Measurements from ENCODE around the gene ACTR5.

Gene ACTR5

DNA sequence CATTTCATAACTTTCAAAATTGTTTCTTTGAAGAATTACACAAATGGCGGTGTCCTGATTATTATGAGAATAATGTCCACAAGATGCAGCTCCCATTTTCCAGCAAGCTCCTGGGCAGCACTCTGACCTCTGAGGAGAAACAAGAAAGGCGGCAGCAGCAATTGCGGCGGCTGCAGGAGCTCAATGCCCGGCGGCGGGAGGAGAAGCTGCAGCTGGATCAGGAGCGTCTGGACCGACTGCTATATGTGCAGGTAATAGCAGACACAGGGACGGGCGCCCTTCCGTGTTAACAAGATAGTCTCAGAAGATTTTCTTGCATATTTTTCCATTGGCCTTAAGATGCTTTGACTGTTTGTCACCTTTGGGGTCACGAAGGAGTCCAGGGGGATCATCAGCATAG, 6.7 kb downstream of the ACTR5 start:
- no peaks in the 10 kb centered on the region for H3K9me3 ChIP-seq (ENCODE audit: control insufficient read depth, insufficient read depth, low read length)
- no peak overlapping the region for H3K9ac ChIP-seq (ENCODE audit: low read depth, low read length)
- peaks cover 12% of the 10 kb centered on the region for H3K36me3 ChIP-seq (ENCODE audit: control insufficient read depth, insufficient read depth, low read length)
- no peaks in the 10 kb centered on the region for H3K27me3 ChIP-seq (ENCODE audit: control insufficient read depth, insufficient read depth, low read length)
- H3K4me3 ChIP-seq (ENCODE audit: low read depth, low read length): no peak overlapping the region
- H3K4me1 ChIP-seq (ENCODE audit: control insufficient read depth, insufficient read depth, low read length): no peaks in the 10 kb centered on the region

DNA sequence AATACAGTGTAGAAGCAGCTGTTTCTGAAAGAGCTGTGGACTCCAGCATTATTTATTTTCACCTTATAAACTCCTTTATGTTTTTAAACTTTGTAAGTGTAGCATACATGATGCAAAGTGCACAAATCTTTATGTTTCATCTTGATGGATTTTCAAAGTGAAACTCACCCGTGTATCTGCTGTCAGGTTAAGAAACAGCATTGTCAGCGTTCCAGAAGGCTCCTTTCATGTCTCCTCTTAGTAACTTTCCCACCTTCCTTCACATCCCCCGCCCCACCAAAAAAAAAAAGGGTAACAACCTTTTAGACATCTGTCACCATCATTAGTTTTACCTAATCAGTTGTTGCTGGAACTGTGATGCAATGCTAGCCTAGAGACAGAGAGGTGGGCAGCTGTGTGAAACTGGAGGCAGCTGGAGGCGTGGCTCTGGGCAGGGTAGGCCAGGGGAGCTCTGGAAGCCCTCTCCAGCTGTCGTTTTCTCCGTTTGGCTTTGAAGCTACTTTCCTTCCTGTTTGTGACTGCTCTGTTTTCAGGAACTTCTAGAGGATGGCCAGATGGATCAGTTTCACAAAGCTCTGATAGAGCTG, 7.2 kb downstream of the ACTR5 start:
- Histone ChIP-seq H3K9me3 (ENCODE audit: control insufficient read depth, insufficient read depth, low read length) (no peaks in the 10 kb centered on the region), H3K4me1 (ENCODE audit: control insufficient read depth, insufficient read depth, low read length) (no peaks in the 10 kb centered on the region), H3K36me3 (ENCODE audit: control insufficient read depth, insufficient read depth, low read length) (peaks cover 16% of the 10 kb centered on the region), H3K4me3 (ENCODE audit: low read depth, low read length) (no peak overlapping the region), H3K27me3 (ENCODE audit: control insufficient read depth, insufficient read depth, low read length) (no peaks in the 10 kb centered on the region), H3K9ac (ENCODE audit: low read depth, low read length) (no peak overlapping the region)

DNA sequence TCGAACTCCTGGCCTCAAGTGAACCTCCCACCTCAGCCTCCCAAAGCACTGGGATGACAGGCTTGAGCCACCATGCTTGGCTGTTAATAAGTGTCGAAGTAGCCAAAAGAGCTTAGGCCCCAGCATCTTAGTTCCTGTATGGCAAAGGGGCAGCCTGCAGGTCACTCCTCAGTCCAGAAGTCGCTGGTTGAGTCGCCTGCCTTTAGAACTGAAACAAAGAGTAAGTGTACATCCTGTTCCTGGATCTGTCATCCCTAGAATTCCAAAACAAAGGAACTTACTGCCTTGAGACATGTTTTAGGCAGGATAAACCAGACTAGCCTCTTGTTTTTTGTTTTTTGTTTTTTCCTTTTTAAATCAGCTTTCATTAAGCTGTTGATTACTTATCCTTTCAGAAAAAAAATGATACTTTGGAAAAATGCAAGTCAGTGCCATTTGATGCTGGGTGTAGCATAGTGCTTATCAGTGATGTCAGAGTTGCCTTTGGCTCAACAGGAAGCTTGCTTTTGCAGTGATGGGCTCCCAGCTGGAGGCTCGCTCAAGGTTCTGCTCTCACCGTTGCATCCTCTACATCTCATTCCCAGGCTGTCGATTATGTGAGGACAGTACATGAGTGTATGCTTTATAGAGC, 9.0 kb downstream of the ACTR5 start:
- Histone ChIP-seq H3K9ac (ENCODE audit: low read depth, low read length) (no peak overlapping the region), H3K4me3 (ENCODE audit: low read depth, low read length) (no peak overlapping the region), H3K27me3 (ENCODE audit: control insufficient read depth, insufficient read depth, low read length) (no peaks in the 10 kb centered on the region), H3K4me1 (ENCODE audit: control insufficient read depth, insufficient read depth, low read length) (no peaks in the 10 kb centered on the region), H3K9me3 (ENCODE audit: control insufficient read depth, insufficient read depth, low read length) (no peaks in the 10 kb centered on the region), H3K36me3 (ENCODE audit: control insufficient read depth, insufficient read depth, low read length) (peaks cover 15% of the 10 kb centered on the region)

DNA sequence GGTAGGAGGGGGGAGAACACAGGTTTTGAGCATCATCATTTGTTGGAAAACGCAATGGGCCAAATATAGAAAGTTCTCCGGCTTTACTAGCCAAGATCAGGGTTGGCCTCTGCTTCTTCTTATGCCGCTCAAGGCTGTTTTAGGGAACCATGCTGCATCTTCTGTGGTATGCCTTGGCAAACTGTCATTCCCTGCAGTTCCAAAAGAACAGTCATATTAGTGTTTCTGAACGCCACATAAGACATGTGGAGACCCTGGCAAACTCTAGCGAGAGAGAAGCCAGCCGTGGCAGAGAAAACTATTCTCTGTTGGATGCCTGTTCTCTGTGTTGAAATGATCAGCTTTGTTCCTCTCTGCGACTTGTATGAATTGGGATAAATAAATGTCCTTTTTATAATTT, 10.8 kb downstream of the ACTR5 start:
- H3K27me3 ChIP-seq (ENCODE audit: control insufficient read depth, insufficient read depth, low read length): no peaks in the 10 kb centered on the region
- peaks cover 17% of the 10 kb centered on the region for H3K36me3 ChIP-seq (ENCODE audit: control insufficient read depth, insufficient read depth, low read length)
- H3K4me1 ChIP-seq (ENCODE audit: control insufficient read depth, insufficient read depth, low read length): no peaks in the 10 kb centered on the region
- no peaks in the 10 kb centered on the region for H3K9me3 ChIP-seq (ENCODE audit: control insufficient read depth, insufficient read depth, low read length)
- no peak overlapping the region for H3K4me3 ChIP-seq (ENCODE audit: low read depth, low read length)
- no peak overlapping the region for H3K9ac ChIP-seq (ENCODE audit: low read depth, low read length)

DNA sequence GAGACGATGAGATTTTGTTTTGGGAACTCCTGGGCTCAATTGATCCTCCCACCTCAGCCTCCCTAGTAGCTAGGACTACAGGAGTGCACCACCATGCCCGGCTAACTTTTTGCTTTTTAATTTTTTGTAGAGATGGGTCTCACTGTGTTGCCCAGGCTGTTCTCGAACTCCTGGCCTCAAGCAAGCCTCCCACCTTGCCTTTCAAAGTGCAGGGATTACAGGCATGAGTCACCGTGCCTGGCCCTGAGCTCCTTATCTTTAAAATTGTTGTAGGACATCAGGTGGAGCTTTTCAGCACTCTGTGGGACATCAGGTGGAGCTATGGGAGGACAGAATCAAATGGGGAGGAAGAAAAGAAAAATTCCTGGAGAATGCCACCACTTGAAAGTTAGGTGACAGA, 12.7 kb downstream of the ACTR5 start:
- Histone ChIP-seq H3K27me3 (ENCODE audit: control insufficient read depth, insufficient read depth, low read length) (no peaks in the 10 kb centered on the region), H3K4me1 (ENCODE audit: control insufficient read depth, insufficient read depth, low read length) (no peaks in the 10 kb centered on the region), H3K9ac (ENCODE audit: low read depth, low read length) (no peak overlapping the region), H3K36me3 (ENCODE audit: control insufficient read depth, insufficient read depth, low read length) (peaks cover 16% of the 10 kb centered on the region), H3K9me3 (ENCODE audit: control insufficient read depth, insufficient read depth, low read length) (no peaks in the 10 kb centered on the region), H3K4me3 (ENCODE audit: low read depth, low read length) (no peak overlapping the region)

DNA sequence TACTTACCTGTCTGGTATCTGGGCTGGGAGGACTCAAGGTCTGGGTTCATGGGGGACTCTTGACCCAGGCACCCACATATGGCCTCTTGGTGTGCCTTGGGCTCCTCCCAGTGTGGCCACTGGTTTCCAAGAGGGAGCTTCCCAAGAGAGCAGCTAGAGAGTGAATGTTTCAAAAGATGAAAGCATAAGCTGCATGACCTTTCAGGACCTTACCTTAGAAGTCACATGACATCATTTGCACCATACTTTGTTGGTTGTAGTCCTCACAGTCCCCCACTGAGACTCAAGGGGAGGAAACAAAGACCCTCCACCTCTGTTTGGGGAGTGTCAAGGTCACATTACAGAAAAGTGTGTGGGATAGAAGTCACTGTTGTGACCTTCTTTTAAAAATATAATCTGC, 13.9 kb downstream of the ACTR5 start:
- Histone ChIP-seq H3K9me3 (ENCODE audit: control insufficient read depth, insufficient read depth, low read length) (no peaks in the 10 kb centered on the region), H3K4me3 (ENCODE audit: low read depth, low read length) (no peak overlapping the region), H3K36me3 (ENCODE audit: control insufficient read depth, insufficient read depth, low read length) (peaks cover 12% of the 10 kb centered on the region), H3K27me3 (ENCODE audit: control insufficient read depth, insufficient read depth, low read length) (no peaks in the 10 kb centered on the region), H3K4me1 (ENCODE audit: control insufficient read depth, insufficient read depth, low read length) (no peaks in the 10 kb centered on the region), H3K9ac (ENCODE audit: low read depth, low read length) (no peak overlapping the region)

DNA sequence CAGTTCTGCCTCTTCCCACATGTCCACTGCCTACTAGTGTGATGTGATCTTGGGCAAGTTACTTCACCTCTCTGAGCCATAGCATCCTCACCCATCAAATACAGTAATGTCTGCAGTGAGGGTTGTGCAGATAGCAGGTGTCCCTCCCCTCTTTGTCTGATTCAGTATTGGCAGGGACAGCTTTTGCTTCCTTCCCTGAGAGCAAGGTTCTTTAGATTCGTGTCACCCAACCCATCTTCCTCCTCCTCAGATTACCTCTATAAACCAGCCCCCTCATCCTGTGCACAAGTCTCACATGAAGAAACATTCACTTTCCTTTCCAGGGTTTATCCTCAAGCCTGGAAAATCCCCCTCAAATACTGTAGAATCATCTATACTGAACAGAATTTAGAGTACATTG, 15.4 kb downstream of the ACTR5 start:
- Histone ChIP-seq H3K4me3 (ENCODE audit: low read depth, low read length) (no peak overlapping the region), H3K9me3 (ENCODE audit: control insufficient read depth, insufficient read depth, low read length) (no peaks in the 10 kb centered on the region), H3K27me3 (ENCODE audit: control insufficient read depth, insufficient read depth, low read length) (no peaks in the 10 kb centered on the region), H3K9ac (ENCODE audit: low read depth, low read length) (no peak overlapping the region), H3K4me1 (ENCODE audit: control insufficient read depth, insufficient read depth, low read length) (no peaks in the 10 kb centered on the region), H3K36me3 (ENCODE audit: control insufficient read depth, insufficient read depth, low read length) (peaks cover 17% of the 10 kb centered on the region)

DNA sequence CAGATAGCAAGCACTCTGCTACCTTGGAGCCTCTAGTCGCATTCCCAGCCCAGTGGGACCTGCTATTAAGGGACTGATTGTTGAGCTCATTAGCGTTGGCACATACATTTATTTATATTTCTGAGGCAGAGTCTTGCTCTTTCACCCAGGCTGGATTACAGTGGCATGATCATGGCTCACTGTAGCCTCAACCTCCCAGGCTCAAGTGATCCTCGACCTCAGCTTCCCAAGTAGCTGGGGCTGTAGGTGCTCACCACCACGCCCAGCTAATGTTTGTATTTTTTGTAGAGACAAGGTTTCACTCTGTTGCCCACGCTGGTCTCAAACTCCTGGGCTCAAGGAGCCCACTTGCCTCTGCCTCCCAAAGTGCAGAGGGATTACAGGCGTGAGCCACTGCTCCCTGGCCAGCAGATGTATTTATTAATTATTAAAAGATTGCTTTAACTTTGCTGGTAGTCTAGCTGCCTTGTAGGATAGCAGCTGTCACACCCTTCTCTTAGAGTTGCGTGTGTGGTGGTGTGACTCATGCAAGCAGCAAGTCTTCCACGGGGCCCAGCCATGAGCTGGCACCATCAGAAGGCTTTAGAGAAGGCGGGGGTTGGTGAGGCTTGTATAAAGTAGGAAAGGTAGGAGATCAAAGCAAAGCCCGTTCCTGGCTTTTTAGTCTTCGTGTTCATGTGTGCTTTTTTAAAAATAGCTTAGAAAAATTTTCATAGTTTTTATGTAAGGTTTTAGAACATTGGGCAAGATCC, 16.5 kb downstream of the ACTR5 start:
- no peaks in the 10 kb centered on the region for H3K4me1 ChIP-seq (ENCODE audit: control insufficient read depth, insufficient read depth, low read length)
- H3K4me3 ChIP-seq (ENCODE audit: low read depth, low read length): no peak overlapping the region
- H3K9ac ChIP-seq (ENCODE audit: low read depth, low read length): no peak overlapping the region
- peaks cover 19% of the 10 kb centered on the region for H3K36me3 ChIP-seq (ENCODE audit: control insufficient read depth, insufficient read depth, low read length)
- no peaks in the 10 kb centered on the region for H3K9me3 ChIP-seq (ENCODE audit: control insufficient read depth, insufficient read depth, low read length)
- H3K27me3 ChIP-seq (ENCODE audit: control insufficient read depth, insufficient read depth, low read length): no peaks in the 10 kb centered on the region

DNA sequence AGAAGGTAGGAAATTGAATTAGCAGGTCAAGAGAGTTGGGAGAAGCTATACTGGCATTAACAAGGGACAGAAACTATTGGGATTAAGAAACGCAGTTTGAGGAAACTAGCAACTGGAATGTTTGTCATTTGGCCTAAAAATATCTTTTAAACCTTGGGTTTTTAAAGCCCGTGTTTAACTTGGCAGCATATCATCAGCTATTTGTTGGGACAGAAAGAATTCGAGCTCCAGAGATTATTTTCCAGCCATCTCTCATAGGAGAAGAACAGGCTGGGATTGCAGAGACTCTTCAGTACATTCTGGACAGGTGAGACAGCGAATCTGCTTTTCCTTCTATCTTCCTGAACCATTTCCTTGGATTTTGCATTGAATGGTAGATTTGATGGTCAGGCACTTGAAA, 17.8 kb downstream of the ACTR5 start:
- no peak overlapping the region for H3K4me3 ChIP-seq (ENCODE audit: low read depth, low read length)
- H3K9me3 ChIP-seq (ENCODE audit: control insufficient read depth, insufficient read depth, low read length): no peaks in the 10 kb centered on the region
- H3K4me1 ChIP-seq (ENCODE audit: control insufficient read depth, insufficient read depth, low read length): no peaks in the 10 kb centered on the region
- no peak overlapping the region for H3K9ac ChIP-seq (ENCODE audit: low read depth, low read length)
- H3K36me3 ChIP-seq (ENCODE audit: control insufficient read depth, insufficient read depth, low read length): peaks cover 18% of the 10 kb centered on the region
- H3K27me3 ChIP-seq (ENCODE audit: control insufficient read depth, insufficient read depth, low read length): no peaks in the 10 kb centered on the region

DNA sequence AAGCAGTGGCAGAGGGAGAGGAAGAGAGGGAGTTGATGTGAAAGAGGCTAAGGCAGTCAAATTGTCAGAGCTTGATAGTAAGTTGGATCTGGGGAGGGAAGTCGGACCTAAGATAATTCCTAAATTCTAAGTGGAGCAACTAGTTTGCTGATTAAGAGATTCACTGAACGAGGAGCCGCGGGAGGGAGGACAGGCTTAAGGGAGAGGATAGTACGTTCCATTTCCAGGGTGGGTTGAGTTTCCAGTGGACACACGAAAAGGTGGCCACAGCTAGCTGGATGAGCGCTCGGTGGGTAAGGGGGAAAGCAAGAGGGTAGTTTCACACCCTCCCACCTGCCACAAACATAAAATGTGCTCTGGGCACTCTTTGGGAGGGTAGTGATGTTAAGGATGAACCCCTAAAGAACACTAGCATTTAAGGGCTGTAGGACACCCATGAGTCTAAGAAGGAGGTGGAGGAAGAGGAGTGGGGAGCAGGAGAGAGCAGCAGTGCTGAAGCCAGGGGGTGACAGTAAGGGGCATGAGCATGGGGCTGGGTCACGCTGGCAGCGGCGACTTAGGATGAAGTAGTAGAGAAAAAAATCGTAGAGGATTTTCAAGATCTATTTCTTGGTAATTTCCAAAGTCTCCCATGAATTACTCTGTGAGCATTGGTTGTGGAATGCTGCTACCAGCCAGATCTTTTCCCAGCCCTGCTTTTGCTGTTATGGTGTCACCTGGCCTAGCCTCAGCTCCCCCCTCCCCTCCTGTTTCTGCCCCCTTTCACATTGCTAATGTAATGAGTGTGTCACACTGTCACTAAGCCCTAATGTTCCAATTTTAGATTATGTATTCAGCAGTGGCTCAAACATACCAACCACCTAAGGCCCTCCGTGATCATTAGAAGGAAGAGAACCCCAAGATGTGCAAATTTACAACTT, 21.4 kb downstream of the ACTR5 start:
- Histone ChIP-seq H3K27me3 (ENCODE audit: control insufficient read depth, insufficient read depth, low read length) (no peaks in the 10 kb centered on the region), H3K36me3 (ENCODE audit: control insufficient read depth, insufficient read depth, low read length) (peaks cover 15% of the 10 kb centered on the region), H3K9ac (ENCODE audit: low read depth, low read length) (no peak overlapping the region), H3K4me3 (ENCODE audit: low read depth, low read length) (no peak overlapping the region), H3K9me3 (ENCODE audit: control insufficient read depth, insufficient read depth, low read length) (no peaks in the 10 kb centered on the region), H3K4me1 (ENCODE audit: control insufficient read depth, insufficient read depth, low read length) (no peaks in the 10 kb centered on the region)

DNA sequence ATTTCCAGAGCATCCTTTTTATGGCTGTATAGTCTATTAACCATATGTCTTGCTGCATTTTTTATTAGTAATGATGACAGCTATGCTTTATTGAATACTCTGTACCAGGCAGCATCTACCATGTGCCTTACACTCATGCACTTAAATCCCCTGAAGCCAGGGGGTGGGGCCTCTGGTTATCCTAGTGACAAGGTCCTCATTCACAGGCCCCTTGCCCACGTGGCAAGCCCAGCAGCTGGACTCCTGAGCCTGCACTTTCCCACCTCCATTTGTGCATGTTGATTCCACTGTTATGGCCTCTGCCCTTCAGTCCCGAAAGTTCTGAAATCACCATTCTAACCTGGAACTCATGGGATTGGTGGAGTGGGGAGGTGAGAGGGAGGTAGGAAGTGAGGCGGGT, 22.3 kb downstream of the ACTR5 start:
- Histone ChIP-seq H3K9me3 (ENCODE audit: control insufficient read depth, insufficient read depth, low read length) (no peaks in the 10 kb centered on the region), H3K4me1 (ENCODE audit: control insufficient read depth, insufficient read depth, low read length) (no peaks in the 10 kb centered on the region), H3K4me3 (ENCODE audit: low read depth, low read length) (no peak overlapping the region), H3K27me3 (ENCODE audit: control insufficient read depth, insufficient read depth, low read length) (no peaks in the 10 kb centered on the region), H3K9ac (ENCODE audit: low read depth, low read length) (no peak overlapping the region), H3K36me3 (ENCODE audit: control insufficient read depth, insufficient read depth, low read length) (peaks cover 15% of the 10 kb centered on the region)

Data from iPS-15b (cell line).